ENCODE data around the gene ULK4.

ULK4 gene

DNA sequence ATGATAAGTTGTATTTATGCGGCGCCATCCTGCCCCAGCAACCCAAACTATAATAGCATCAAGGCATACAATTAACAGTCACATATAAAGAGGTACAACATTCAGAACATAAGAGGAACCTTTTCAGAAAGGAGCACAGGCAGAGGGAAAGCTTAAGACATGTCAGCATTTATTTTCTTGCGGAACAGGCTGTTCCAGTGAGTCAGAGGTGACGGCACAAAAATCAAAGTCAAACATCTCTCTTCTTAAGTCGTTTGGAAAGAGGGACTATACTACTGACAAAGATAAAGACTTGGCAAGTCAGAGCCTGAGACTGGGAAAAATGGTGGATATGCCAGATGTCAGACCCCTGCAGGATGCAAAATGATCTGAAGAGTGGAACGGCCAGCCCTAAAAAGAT lies 634.2 kb downstream of the ULK4 start:
- H3K4me3 ChIP-seq (ENCODE audit: low read depth, low read length): no peak overlapping the region

DNA sequence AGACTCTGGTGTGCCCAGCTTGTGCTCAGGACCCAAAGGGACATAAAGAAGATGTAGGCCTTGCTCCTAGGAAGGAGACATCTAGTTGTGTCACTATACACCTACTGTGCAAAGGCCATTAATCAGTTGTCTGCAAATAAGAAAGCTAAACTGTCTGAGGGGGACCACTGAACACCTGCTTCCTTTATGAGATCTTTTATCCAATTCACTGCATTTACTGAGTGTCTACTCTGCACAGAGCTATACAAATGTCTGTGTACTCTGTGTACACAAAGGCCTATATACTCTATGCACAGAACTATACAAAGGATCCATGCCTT lies 637.8 kb downstream of the ULK4 start:
- H3K4me3 ChIP-seq (ENCODE audit: low read depth, low read length): no peak overlapping the region

DNA sequence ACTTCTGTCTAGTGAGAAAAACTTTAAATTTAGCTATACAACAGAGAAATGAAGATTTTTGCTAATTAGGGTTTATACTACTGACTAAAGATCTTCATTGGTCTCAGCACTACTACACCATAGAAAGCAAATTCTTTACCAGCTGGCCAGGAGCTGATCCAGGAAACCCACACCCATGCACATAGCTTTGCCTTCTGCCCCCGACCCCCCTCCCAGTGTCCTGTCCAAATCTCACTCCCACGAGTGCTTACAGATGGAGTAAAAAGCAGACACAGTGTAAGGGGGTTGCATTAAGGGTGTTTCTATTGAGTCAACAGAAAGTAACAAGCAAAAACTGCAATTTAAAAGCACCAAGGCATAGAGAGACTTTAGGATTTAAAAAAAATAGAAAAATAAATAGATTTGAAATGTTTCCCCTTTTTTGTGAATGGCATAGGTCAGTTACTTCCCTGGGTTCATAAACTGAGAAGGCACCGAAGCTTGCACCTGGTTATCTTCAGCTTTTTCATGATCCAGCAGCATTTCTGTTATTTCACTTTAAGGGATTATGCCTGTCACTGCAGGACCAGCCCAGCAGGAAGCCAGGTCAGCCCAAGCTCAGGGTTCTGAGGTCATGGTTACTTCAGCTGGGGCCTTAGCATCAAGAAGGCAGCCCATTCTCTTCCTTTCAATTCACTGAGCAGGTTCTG lies 638.3 kb downstream of the ULK4 start:
- no peak overlapping the region for H3K4me3 ChIP-seq (ENCODE audit: low read depth, low read length)

DNA sequence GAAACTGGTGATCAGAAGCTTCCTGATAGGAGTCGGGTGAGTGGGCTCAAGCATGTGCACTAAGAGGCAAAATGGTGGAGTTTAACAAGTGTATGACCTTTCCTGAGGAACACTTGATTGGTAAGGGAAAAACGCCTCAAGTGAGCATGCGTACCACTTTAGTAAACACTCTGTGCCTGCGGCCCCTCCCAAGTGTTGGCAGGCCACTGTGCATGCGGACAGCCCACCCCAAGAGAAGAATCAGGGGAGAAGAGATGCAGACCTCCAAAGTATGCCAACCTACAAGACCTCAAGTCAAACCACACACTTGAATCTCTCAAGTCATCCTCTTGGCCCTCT lies 640.3 kb downstream of the ULK4 start:
- no peak overlapping the region for H3K4me3 ChIP-seq (ENCODE audit: low read depth, low read length)

GRCh38 chr3:41320953-41321641 lies 640.8 kb downstream of the ULK4 start:
- no peak overlapping the region for H3K4me3 ChIP-seq (ENCODE audit: low read depth, low read length)

DNA sequence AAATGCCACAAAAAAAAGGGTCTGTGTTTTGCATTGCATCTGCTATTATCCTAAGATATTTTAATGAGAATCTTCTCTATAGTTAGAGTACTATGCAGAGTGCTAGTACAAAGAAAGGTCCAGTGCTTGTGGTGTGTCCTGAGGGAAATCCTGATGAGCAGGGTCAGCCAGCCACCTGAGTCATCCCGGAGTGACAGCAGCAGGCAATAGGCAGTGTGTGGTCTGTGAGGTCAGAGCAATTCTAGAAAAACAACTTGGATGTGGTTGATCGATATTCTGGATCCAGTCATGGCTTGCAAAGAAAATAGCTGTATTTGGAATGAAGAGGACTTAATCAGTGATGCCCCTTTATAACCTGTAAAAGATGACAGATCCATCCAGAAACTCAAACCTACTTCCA lies 643.4 kb downstream of the ULK4 start:
- no peak overlapping the region for H3K4me3 ChIP-seq (ENCODE audit: low read depth, low read length)

GRCh38 chr3:41317718-41318117 lies 644.2 kb downstream of the ULK4 start:
- H3K4me3 ChIP-seq (ENCODE audit: low read depth, low read length): no peak overlapping the region

GRCh38 chr3:41317298-41317697 lies 644.6 kb downstream of the ULK4 start:
- H3K4me3 ChIP-seq (ENCODE audit: low read depth, low read length): no peak overlapping the region

GRCh38 chr3:41315126-41315525 lies 646.8 kb downstream of the ULK4 start:
- H3K4me3 ChIP-seq (ENCODE audit: low read depth, low read length): no peak overlapping the region

- no peak overlapping the region for H3K4me3 ChIP-seq (ENCODE audit: low read depth, low read length)
Observed at GRCh38 chr3:41308119-41308518, 653.8 kb downstream of the ULK4 start.

DNA sequence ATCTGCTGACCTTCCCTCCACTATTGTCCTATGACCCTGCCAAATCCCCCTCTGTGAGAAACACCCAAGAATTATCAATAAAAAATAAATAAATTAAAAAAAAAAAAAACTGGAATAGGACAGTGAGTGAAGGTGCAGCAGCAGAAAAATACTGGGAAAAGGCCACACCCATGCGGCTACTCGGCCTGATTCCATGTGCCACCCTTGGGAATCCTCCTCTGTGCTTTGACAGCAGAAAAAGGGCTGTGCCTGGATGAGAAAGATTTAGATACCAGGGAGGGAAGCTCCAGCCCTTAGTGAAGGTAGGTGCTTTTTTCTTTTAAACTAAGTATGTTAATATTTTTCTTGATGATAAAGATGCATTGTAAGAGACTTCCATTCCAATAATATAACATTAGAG lies 654.8 kb downstream of the ULK4 start:
- no peak overlapping the region for H3K4me3 ChIP-seq (ENCODE audit: low read depth, low read length)

DNA sequence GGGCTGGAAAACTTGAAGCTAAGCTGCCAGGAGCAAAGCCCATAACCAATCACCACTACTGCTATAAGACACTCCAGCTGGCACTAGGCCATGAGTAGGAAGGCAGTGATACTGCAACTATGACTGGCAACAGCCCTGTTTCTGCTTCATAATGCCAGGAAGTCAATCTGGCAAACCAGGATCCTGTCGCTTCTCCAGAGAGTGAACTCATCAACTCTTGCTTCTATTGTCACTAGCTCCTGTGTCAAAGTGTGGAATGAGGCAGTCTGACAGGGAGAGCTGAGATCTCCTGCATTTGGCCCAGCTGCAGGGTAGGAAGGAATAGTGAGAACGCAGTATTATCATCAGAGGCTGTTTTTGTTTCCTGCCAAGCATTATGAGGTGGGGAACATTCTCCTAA lies 657.3 kb downstream of the ULK4 start:
- no peak overlapping the region for H3K4me3 ChIP-seq (ENCODE audit: low read depth, low read length)

DNA sequence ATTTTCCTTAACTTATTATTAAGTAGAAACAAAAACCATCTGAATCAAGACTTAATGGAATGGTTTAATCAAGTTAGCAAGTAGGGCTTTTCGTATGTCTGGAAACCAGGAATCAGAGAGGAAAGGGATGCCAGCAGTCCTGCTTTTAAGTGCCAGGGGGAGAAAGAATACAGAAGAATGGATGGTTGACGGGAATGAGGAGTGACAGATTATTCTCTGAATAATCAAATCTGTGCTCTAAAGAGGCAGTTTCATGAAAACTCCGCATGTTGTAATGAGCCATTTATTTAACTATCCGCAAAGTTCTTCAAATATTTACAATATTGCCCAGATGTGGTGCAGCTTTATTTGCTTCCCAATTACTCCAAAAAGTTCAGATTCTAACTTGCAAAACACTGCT lies 659.6 kb downstream of the ULK4 start:
- no peak overlapping the region for H3K4me3 ChIP-seq (ENCODE audit: low read depth, low read length)

DNA sequence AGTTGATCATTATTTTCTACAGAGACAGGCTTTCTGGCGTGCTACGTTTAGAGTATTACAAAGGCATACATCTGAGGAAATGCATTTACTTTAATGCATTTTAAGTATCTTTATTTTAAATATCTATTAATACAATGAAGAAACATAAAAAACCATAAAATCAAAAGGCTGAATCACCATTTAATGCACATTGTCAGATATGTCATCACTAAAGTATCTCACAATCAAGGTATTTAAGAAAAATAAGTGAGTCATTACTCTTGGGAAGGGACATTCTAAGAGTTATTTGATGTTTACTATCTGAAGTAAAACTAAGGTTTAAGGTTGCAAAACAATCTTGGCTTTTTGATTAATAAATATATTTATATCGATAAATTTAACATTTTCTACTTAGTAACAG lies 660.4 kb downstream of the ULK4 start:
- H3K4me3 ChIP-seq (ENCODE audit: low read depth, low read length): no peak overlapping the region

GRCh38 chr3:41299036-41299435 lies 662.9 kb downstream of the ULK4 start:
- no peak overlapping the region for H3K4me3 ChIP-seq (ENCODE audit: low read depth, low read length)

DNA sequence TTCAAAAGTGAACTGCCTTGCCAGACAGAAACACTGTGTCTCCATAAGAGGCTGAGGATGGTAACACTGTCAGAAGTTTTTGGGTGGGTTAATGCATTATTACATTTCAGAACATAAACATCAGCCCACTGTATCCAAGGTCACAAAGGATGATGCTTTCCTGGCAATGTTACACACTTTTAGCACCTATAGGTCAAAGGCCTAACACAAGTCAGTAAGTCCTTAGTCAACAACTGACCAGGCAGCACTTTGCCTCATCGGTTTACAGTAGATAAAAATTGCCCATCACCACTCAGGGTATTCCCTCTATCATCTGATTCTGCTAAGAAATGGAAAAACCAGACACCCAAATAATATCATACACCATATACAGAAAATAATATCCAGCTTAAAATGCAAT lies 664.2 kb downstream of the ULK4 start:
- H3K4me3 ChIP-seq (ENCODE audit: low read depth, low read length): no peak overlapping the region

DNA sequence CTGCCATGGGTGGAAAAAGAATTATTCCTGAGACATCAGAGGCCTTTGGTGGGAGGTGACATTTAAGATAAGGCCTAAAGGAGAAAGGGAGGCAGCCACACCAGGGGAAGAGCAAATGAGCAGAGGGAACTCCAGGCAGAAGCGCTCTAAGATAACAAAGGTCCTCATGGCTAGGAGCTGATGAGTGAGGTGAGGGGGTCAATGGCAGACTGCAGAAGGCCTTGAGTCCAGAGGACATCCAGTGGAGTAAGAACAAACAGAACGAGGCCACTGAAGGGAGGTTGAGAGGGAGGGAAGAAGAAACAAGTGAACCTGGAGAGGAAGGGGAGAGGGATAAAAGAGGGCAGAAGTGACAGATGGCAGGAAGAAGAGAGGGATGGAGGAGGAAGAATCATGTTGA lies 665.3 kb downstream of the ULK4 start:
- no peak overlapping the region for H3K4me3 ChIP-seq (ENCODE audit: low read depth, low read length)

DNA sequence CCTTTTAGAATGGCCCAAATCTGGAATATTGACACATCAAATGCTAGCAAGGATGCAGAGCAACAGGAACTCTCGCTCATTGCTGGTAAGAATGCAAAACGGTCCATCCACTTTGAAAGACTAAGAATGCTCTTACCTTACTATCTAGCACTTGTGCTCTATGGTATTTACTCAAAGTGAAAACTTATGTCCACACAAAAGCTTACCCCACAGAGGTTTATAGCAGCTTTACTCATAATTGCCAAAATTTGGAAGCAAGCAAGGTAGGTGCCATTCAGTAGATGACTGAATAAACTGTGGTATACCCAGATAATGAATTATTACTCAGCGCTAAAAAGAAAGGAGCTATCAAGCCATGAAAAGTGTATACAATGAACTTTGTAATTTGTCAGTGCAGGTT lies 666.2 kb downstream of the ULK4 start:
- no peak overlapping the region for H3K4me3 ChIP-seq (ENCODE audit: low read depth, low read length)

DNA sequence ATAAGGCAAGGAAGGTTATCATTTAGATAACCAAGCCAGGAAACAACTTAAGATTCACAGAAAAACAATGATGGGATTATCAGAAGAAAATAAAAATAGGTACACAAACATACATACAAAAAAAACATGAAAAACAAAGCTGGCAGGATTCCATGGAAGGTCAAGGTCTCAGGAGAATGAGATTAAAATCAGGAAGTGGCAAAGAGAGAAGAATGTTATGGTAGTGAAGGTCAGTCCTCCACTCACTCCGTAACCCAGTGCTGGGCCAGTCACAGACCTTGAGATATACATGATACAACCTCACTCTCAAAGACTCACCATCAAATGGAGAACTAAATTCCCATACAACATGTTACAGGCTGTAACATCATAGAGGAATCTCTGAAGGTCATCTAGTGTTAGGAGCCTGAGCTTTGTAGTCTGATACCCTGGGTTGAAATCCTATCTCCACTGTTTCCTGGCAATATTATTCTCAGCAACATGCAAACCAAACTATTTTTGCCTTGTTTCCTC lies 668.7 kb downstream of the ULK4 start:
- H3K4me3 ChIP-seq (ENCODE audit: low read depth, low read length): no peak overlapping the region

DNA sequence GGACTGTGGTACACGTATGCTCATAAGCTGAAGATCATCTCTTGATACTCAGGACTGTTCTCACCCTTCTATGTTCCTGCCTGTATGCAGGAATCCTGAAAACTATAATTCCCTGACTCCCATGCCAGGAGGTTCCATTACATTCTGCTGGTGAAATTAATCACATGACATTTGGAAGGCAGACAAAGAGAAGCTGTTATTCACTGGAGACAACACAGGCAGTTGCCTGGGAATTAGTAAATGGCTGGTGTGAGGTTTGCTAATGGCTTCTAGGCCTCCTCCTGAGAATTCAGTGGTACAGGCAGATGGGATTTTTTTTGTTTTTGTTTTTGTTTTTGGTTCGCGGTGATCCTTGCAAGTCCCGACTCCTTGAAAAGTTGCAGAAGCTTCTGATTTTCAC lies 671.2 kb downstream of the ULK4 start:
- H3K4me3 ChIP-seq (ENCODE audit: low read depth, low read length): no peak overlapping the region

- H3K4me3 ChIP-seq (ENCODE audit: low read depth, low read length): no peak overlapping the region
Observed at GRCh38 chr3:41290306-41290705, 671.6 kb downstream of the ULK4 start.

DNA sequence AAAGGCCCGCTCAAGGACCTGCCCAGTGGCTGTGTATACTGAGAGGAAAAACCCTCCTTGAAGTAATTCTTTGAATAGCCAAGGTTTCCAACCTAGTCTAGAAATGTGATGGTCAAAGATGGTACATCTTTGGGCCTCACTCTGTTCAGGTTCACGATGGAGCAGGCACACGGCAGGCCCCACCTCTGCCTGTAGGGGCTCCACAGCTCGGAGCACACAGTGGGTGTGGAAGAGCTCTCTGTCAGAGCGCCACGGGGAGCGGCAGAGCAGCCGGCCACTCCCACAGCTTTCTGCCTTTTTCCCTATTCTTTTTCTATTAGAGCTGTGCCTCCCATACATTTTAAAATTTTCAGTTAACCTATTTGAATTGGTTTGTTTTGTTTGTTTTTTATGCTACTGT lies 673.1 kb downstream of the ULK4 start:
- no peak overlapping the region for H3K4me3 ChIP-seq (ENCODE audit: low read depth, low read length)

DNA sequence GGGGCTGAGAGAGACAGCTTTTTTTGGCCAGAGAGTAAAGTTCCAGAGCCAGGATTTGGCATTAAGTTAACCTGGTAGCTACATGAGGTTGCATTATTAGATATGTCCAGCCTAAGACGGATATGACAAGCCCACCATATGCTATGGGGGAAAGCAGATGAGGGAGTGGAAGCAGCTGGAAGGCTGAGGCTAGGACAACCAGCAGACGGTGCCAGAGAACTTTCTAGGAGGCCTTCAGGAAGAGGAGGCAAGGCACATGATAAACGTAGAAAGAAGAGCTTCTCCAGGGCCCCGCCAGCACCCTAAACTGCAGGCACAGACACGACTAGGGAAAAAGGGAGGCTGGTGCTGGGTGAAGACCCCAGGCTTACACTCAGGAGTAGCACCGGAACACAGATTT lies 675.6 kb downstream of the ULK4 start:
- H3K4me3 ChIP-seq (ENCODE audit: low read depth, low read length): no peak overlapping the region

Measured in iPS-11a (cell line).